ENCODE results near the gene EMX1. TPM values are rescaled to one million over a fixed set of nuclear protein-coding genes. Genes with fewer than 3 reads are reported as not detected.

EMX1 gene
- total RNA-seq, 1 experiment from 2014 or later: not detected

DNA sequence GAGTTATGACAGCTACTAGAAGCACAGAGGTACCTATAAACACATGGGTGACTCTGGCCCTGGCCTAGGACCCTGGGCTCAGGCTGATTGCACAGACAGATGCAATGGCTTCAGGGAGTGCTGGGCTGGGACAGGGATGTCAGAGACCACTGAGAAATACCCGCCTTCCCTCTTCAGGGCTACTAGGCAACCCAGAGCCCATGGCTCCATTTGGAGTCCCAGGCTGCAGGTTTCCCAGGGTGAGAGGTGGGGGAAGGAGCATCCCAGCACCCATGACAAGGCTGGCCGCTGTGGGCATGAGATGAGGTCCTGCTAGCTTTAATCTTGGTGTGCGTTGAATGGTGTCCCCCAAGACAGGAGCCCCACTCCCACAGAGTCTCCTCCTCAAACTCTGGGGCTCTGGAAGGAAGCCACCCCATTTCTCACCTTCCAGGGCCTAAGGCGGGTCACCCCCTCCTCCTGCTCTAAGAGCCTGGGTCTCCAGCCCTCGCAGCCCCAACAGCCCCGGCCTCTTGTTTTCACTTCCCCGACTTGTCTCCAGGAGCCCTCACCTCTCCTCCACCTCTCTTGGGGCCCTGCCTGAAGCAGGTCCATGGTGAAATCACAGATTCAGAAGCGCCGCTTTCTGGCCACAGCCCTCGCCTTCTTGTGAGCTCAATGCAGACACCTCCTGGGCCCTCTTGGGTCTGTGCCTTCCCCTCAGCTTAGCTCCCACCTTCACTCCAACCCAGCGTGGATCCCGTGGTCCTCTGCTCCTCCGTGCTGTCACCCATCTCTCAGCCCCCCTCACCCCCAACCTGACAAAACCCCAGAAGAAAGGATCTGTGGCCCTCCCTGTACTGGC lies 41.4 kb downstream of the EMX1 start:
- Histone ChIP-seq H4K20me1 (ENCODE audit: low read length) (no peaks in the 10 kb centered on the region), H3K79me2 (ENCODE audit: low read length) (no peaks in the 10 kb centered on the region), H3K27me3 (ENCODE audit: low read length) (no peaks in the 10 kb centered on the region), H3K9me3 (ENCODE audit: low read length) (no peaks in the 10 kb centered on the region), H3K4me2 (ENCODE audit: low read length) (no peak overlapping the region), H3K27ac (ENCODE audit: low read length) (no peak overlapping the region), H3F3A (ENCODE audit: low read length, unreplicated experiment) (no peaks in the 10 kb centered on the region), H3K9ac (ENCODE audit: low read length) (no peak overlapping the region), H3K9me2 (replicated peaks; ENCODE audit: low read length) (no peaks in the 10 kb centered on the region), H3K4me3 (ENCODE audit: low read length) (no peak overlapping the region), H2AFZ (ENCODE audit: low read length) (no peak overlapping the region), H3K4me1 (ENCODE audit: insufficient read depth, low read length) (no peaks in the 10 kb centered on the region), H3K36me3 (ENCODE audit: low read depth, low read length) (no peaks in the 10 kb centered on the region)
- BruUV-seq (replicated peaks): no TSS peak
- CTCF ChIA-PET: no interaction called here
- TF ChIP-seq EZH2phosphoT487 (IDR thresholded peaks at IDR 0.05; ENCODE audit: borderline replicate concordance, low read length) (no peak), EZH2 (IDR thresholded peaks at IDR 0.05; ENCODE audit: low read length, unreplicated experiment) (no peak)
- TF ChIP-seq, protein P1, sequence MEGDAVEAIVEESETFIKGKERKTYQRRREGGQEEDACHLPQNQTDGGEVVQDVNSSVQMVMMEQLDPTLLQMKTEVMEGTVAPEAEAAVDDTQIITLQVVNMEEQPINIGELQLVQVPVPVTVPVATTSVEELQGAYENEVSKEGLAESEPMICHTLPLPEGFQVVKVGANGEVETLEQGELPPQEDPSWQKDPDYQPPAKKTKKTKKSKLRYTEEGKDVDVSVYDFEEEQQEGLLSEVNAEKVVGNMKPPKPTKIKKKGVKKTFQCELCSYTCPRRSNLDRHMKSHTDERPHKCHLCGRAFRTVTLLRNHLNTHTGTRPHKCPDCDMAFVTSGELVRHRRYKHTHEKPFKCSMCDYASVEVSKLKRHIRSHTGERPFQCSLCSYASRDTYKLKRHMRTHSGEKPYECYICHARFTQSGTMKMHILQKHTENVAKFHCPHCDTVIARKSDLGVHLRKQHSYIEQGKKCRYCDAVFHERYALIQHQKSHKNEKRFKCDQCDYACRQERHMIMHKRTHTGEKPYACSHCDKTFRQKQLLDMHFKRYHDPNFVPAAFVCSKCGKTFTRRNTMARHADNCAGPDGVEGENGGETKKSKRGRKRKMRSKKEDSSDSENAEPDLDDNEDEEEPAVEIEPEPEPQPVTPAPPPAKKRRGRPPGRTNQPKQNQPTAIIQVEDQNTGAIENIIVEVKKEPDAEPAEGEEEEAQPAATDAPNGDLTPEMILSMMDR (conservative IDR thresholded peaks at IDR 0.05; ENCODE audit: low read depth, low read length): no peak
- intact Hi-C loops (cut with micrococcal nuclease): no loop called here
- DNase-seq (no peak), ATAC-seq (no peak)
- POLR2A ChIA-PET (ENCODE audit: unreplicated experiment): no interaction called here

DNA sequence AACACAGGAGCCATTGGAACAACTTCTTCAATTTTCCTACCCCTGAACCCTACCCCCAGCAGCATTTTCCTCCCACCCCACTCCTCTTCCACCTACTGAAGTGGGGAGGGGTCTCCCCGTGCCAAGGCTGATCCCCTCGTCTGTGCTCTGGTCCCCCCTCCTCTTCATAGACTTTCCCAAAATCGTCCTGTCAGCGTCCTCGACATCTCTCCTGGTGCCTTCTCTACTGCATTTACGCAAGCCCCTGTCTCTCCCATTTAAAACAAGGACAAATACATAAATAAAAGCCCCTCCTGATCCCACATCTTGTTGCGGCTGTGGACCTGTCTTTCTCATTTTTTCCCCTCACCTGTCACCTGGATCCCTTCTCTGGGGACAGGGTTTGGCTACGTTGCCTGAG lies 42.2 kb downstream of the EMX1 start:
- BruUV-seq (replicated peaks): no TSS peak
- no peak overlapping the region for H3K4me3 ChIP-seq (ENCODE audit: low read length)
- intact Hi-C loops (cut with micrococcal nuclease): no loop called here
- ChIA-PET CTCF (no interaction called here), POLR2A (ENCODE audit: unreplicated experiment) (no interaction called here)
- H3K9me2 ChIP-seq (replicated peaks; ENCODE audit: low read length): no peaks in the 10 kb centered on the region
- H3K4me2 ChIP-seq (ENCODE audit: low read length): no peak overlapping the region
- no peak overlapping the region for H3K27ac ChIP-seq (ENCODE audit: low read length)
- no peaks in the 10 kb centered on the region for H3K79me2 ChIP-seq (ENCODE audit: low read length)
- ATAC-seq (no peak), DNase-seq (no peak)
- H4K20me1 ChIP-seq (ENCODE audit: low read length): no peaks in the 10 kb centered on the region
- H2AFZ ChIP-seq (ENCODE audit: low read length): no peak overlapping the region
- no peaks in the 10 kb centered on the region for H3K4me1 ChIP-seq (ENCODE audit: insufficient read depth, low read length)
- H3K9ac ChIP-seq (ENCODE audit: low read length): no peak overlapping the region
- no peaks in the 10 kb centered on the region for H3K9me3 ChIP-seq (ENCODE audit: low read length)
- H3F3A ChIP-seq (ENCODE audit: low read length, unreplicated experiment): no peaks in the 10 kb centered on the region
- TF ChIP-seq, protein P1 (conservative IDR thresholded peaks at IDR 0.05; ENCODE audit: low read depth, low read length): no peak
- no peak for TF ChIP-seq EZH2phosphoT487 (IDR thresholded peaks at IDR 0.05; ENCODE audit: borderline replicate concordance, low read length)
- no peak for TF ChIP-seq EZH2 (IDR thresholded peaks at IDR 0.05; ENCODE audit: low read length, unreplicated experiment)
- H3K36me3 ChIP-seq (ENCODE audit: low read depth, low read length): no peaks in the 10 kb centered on the region
- no peaks in the 10 kb centered on the region for H3K27me3 ChIP-seq (ENCODE audit: low read length)
